Heart right ventricle (tissue), 16 donors: Measurements from ENCODE around the gene COL5A1. TPM values are rescaled to one million over a fixed set of nuclear protein-coding genes. Genes with fewer than 3 reads are reported as not detected.

Experiments used
- ATAC-seq, 8 donors: fragments of 200-7000 bp; cut with Tn5 transposase; one replicate each; pipeline ENCODE4 v1.9.1; 2020; ENCODE audit warnings: mild to moderate bottlenecking in 8 of 8, moderate library complexity in 8 of 8, moderate number of reproducible peaks in 1 of 8
- DNase-seq, 2 donors: peaks; one replicate each; pipeline ENCODE4 v3.0.0-alpha.2; 2020
- H3K27ac ChIP-seq, 10 donors: fragments of 200-600 bp; sonication (generic) in 2 of 10; one replicate each; pipeline versions ENCODE4 v1.5.0 to v1.8.0; 2020 to 2022; ENCODE audit warnings: mild to moderate bottlenecking in 3 of 10
- H3K27me3 ChIP-seq, 7 donors: fragments of 200-600 bp; one replicate each; pipeline ENCODE4 v1.8.0; 2021 to 2022; ENCODE audit warnings: mild to moderate bottlenecking in 2 of 7
- H3K36me3 ChIP-seq, 9 donors: fragments of 200-600 bp; sonication (generic) in 1 of 9; one replicate each; pipeline versions ENCODE4 v1.5.0 to v1.8.0; 2020 to 2022; ENCODE audit warnings: mild to moderate bottlenecking in 2 of 9
- H3K4me1 ChIP-seq, 9 donors: fragments of 200-600 bp; sonication (generic) in 1 of 9; one replicate each; pipeline versions ENCODE4 v1.5.0 to v1.8.0; 2020 to 2022; ENCODE audit warnings: mild to moderate bottlenecking in 4 of 9
- H3K4me3 ChIP-seq, 10 donors: fragments of 200-600 bp; sonication (generic) in 2 of 10; one replicate each; pipeline versions ENCODE4 v1.5.0 to v1.8.0; 2020 to 2022; ENCODE audit warnings: mild to moderate bottlenecking in 7 of 10, moderate library complexity in 2 of 10
- H3K9me3 ChIP-seq, 11 donors: fragments of 200-600 bp in 10 of 11; sonication (generic) in 2 of 11; one replicate each; pipeline versions ENCODE4 v1.5.0 to v1.8.0; 2013 to 2022; ENCODE audit warnings: mild to moderate bottlenecking in 2 of 11, control low read depth in 1 of 11, moderate library complexity in 1 of 11
- CTCF ChIP-seq, 9 donors: fragments of 200-600 bp; sonication (generic) in 2 of 9; IDR thresholded peaks; one replicate each; pipeline versions ENCODE4 v1.5.0 to v1.8.0; 2021 to 2022; ENCODE audit warnings: antibody characterized with exemption in 9 of 9, mild to moderate bottlenecking in 5 of 9, moderate library complexity in 1 of 9
- WGBS, 2 donors: extraction: QIAGEN DNeasy Blood & Tissue Kit; methylation state at CpG; one replicate each; pipeline ENCODE4 v1.1.7; 2013; ENCODE audit warnings: inconsistent platforms in 1 of 2; 5-methylcytosine and 5-hydroxymethylcytosine counted together
- intact Hi-C, 10 donors: fragments of 100-400 bp; cut with DNase I; formaldehyde crosslinking; loops; one replicate each; pipeline versions ENCODE4 v1.11.1 to v1.14.2; 2022
- polyA plus RNA-seq, 2 donors: library from polyadenylated mRNA; stranded (reverse); fragments of 200-250 nt; gene quantifications; one replicate each; pipeline ENCODE4 v1.2.3, GENCODE V29; 2013
- total RNA-seq, 10 donors: library from RNA; stranded (reverse); fragmentation: NEBNext Ultra II Directional in 3 of 10; extraction: Animal tissue kit (Norgen Biotek cat#: 25700) in 3 of 10; gene quantifications; one replicate each; pipeline versions ENCODE4 v1.2.1 to v1.2.4, GENCODE V29; 2021 to 2023
- donor health status: Arrhythmogenic right ventricular cardiomyopathy.
- donor health status: ischemic (EF 13 %, LVEDD 7.1; RV severe dilation, severe dysfunction).
- donor health status: healthy with polysubstance abuse.
- donor health status: DM: no; HTN: yes; CAD: no.
- donor health status: DM: no; HTN: no; CAD: no.
- donor health status: ischemic (EF 25% LVEDD 6.9; RV normal size, moderate dysfunction).
- donor health status: ischemic (EF 25% LVEDD 5.7; RV mildly dilated, moderate dysfunction).
- donor health status: healthy.
- donor health status: DM: yes; HTN: yes; CAD: no.
- donor health status: Ischemic cardiomyopathy.
- donor health status: ischemic (EF 35%, LVEDD 5.7; RV mildly dilated, moderate dysfunction).
- donor health status: nonischemic (EF 11% LVEDD 7.7; RV severe dilation, severe dysfunction).
- donor health status: DM: yes; HTN: yes; CAD: no.
- donor health status: PGD.
- donor health status: ischemic (EF 29% LVEDD 5.4; RV normal size, mild dysfunction).
- donor health status: nonischemic (EF 23%, LVEDD 6.1; RV moderate dilation, normal function).

Gene COL5A1
- total and polyA plus RNA-seq, 12 donors: 8.1 to 60.0 (median 13.3) TPM

GRCh38 chr9:134618833-134619447, 22.7 kb upstream of the COL5A1 start:
- 91 to 95% methylated on average over 13 of the region's 13 CpGs for whole genome bisulfite sequencing, 2 donors
- H3K27ac ChIP-seq: no peak overlapping the region
- H3K36me3 ChIP-seq: no peaks in the 10 kb centered on the region
- peaks cover 0 to 8% (median 0%) of the 10 kb centered on the region in 11 donors for H3K9me3 ChIP-seq
- peaks cover 0 to 10% (median 0%) of the 10 kb centered on the region in 9 donors for H3K4me1 ChIP-seq
- intact Hi-C loops: no loop called here
- no peak for DNase-seq
- H3K27me3 ChIP-seq: peaks cover 0 to 55% (median 14%) of the 10 kb centered on the region in 7 donors
- TF ChIP-seq CTCF (IDR thresholded peaks at IDR 0.05): no peak
- peak in 1 of 8 donors; percentile 21 for ATAC-seq
- no peak overlapping the region for H3K4me3 ChIP-seq

GRCh38 chr9:134619448-134619982, 22.1 kb upstream of the COL5A1 start:
- DNase-seq (no peak), ATAC-seq (no peak)
- no peak overlapping the region for H3K4me3 ChIP-seq
- no peaks in the 10 kb centered on the region for H3K36me3 ChIP-seq
- WGBS, 2 donors: 84 to 94% methylated on average over 7 of the region's 7 CpGs
- TF ChIP-seq CTCF (IDR thresholded peaks at IDR 0.05): no peak
- peaks cover 0 to 56% (median 14%) of the 10 kb centered on the region in 7 donors for H3K27me3 ChIP-seq
- H3K4me1 ChIP-seq: peaks cover 0 to 10% (median 0%) of the 10 kb centered on the region in 9 donors
- intact Hi-C loops: no loop called here
- peaks cover 0 to 2% (median 0%) of the 10 kb centered on the region in 11 donors for H3K9me3 ChIP-seq
- H3K27ac ChIP-seq: no peak overlapping the region

- no peaks in the 10 kb centered on the region for H3K36me3 ChIP-seq
These were observed 21.5 kb upstream of the COL5A1 start for GRCh38 chr9:134619983-134620661.

More at GRCh38 chr9:134619983-134620661, 21.5 kb upstream of the COL5A1 start:
- H3K27me3 ChIP-seq: peaks cover 0 to 59% (median 14%) of the 10 kb centered on the region in 7 donors
- 93 to 95% methylated on average over 19 of the region's 19 CpGs for WGBS, 2 donors
- ATAC-seq: no peak
- H3K4me1 ChIP-seq: peaks cover 0 to 10% (median 0%) of the 10 kb centered on the region in 9 donors
- intact Hi-C loops: no loop called here
- no peaks in the 10 kb centered on the region for H3K9me3 ChIP-seq
- no peak for DNase-seq
- no peak overlapping the region for H3K4me3 ChIP-seq
- TF ChIP-seq CTCF (IDR thresholded peaks at IDR 0.05): no peak
- H3K27ac ChIP-seq: no peak overlapping the region
